Measurements from ENCODE around the gene NR5A1. TPM values are rescaled to one million over a fixed set of nuclear protein-coding genes. Genes with fewer than 3 reads are reported as not detected.

The NR5A1 gene
- total and polyA plus RNA-seq, 10 of the 15 experiments (the other 5 are each of a cell fraction or from before 2014, with no cell fraction given), result 0.06 to 0.24 (median 0.08) TPM; not detected in 5

DNA sequence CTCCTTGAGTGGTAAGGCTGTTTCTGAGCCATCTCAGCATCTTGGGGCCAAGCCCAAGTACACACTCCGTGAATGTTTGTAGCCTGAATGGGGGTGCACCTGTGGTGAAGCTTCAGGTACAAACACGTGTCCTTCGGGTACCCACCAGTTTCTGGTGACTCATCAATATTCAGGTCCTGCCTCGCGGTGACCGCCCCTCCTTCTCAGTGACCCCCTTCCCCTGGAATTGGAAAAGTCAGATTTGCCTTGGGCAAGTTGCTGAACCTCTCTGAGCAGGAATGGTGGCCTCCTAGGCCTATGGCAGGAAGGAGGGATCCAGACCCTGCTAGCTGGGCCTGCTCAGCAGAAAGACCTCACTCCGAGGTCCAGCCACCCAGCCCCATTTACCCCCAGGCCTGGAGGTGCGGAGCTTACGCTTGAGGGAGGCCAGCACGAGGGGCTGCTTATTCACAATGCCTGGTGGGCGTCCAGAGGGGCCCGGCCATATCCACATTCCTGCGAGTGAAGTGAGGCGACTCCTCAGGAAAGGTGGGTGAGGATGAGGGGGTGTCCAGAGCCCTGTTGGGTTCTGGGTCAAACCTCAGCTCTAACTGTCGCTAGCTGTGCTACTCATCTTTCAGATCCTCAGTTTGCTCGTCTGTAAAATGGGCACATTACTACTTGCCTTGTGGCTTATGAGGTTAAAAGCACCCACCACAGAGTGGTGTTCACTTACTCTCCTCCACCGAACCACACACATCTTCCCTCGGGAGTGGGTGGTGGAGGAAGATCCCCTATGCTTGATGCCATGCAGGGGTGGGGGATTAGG, 49.9 kb downstream of the NR5A1 start:
- BruUV-seq (replicated peaks), result no TSS peak
- 21% methylated on average over 18 of the region's 18 CpGs for WGBS (ENCODE audit: insufficient coverage, insufficient replicate concordance, low lambda C conversion rate, missing lambda C conversion rate)
- Histone ChIP-seq H3K9ac (ENCODE audit: control insufficient read depth, insufficient read depth, low read length) (no peak overlapping the region), H3K4me1 (ENCODE audit: control insufficient read depth, insufficient read depth, low read length) (no peaks in the 10 kb centered on the region), H2AFZ (ENCODE audit: control insufficient read depth, low read depth, low read length) (no peak overlapping the region), H3K9me3 (replicated peaks; ENCODE audit: control insufficient read depth, insufficient read depth, low read length) (no peaks in the 10 kb centered on the region), H3K36me3 (ENCODE audit: control insufficient read depth in 2 of 2, insufficient read depth in 2 of 2, low read length in 1 of 2) (no peaks in the 10 kb centered on the region), H4K20me1 (ENCODE audit: control insufficient read depth, insufficient read depth) (no peaks in the 10 kb centered on the region), H3K4me2 (ENCODE audit: control insufficient read depth, insufficient read depth) (no peak overlapping the region), H3K79me2 (ENCODE audit: control insufficient read depth, insufficient read depth, low read length) (no peaks in the 10 kb centered on the region), H3K27me3 (replicated peaks in 1 of 2; ENCODE audit: control insufficient read depth in 2 of 2, insufficient read depth in 2 of 2, low read length in 1 of 2) (no peaks in the 10 kb centered on the region; a peak in 1 of 4 replicates), H3K27ac (ENCODE audit: control insufficient read depth, insufficient read depth) (no peak overlapping the region), H3K4me3 (no peak overlapping the region)
- ChIA-PET CTCF (no interaction called here), POLR2A (no interaction called here), SMC1A (ENCODE audit: uncharacterized antibody, unreplicated experiment) (interaction anchor here (0.7 kb wide), 1 partner anchor 146 kb away, joined by 3 read pairs; no protein-coding TSS in a partner anchor), RAD21 (ENCODE audit: unreplicated experiment) (no interaction called here)
- no peak for ATAC-seq
- in situ Hi-C loops (cut with MboI) (no loop called here), intact Hi-C loops (cut with micrococcal nuclease; ENCODE audit: unreplicated experiment) (no loop called here)
- TF ChIP-seq GATAD2B (conservative IDR thresholded peaks at IDR 0.05; ENCODE audit: low read depth), result no peak
- TF ChIP-seq HCFC1 (IDR thresholded peaks at IDR 0.05; ENCODE audit: low read length), result no peak
- TF ChIP-seq HDAC6 (IDR thresholded peaks at IDR 0.05; ENCODE audit: unreplicated experiment), result no peak
- no peak for TF ChIP-seq RFX5 (IDR thresholded peaks at IDR 0.05; ENCODE audit: low read depth, low read length)
- no peak for TF ChIP-seq EGR1 (IDR thresholded peaks at IDR 0.05; ENCODE audit: borderline replicate concordance in 1 of 2, low read depth in 2 of 2, low read length in 2 of 2)
- no peak for TF ChIP-seq NR2C1 (IDR thresholded peaks at IDR 0.05)
- no peak for TF ChIP-seq SPI1 (IDR thresholded peaks at IDR 0.05; ENCODE audit: borderline replicate concordance, insufficient read depth, low read depth, low read length)
- no peak for FAIRE-seq
- DNase-seq (ENCODE audit: low read depth, low spot score), result no peak
